ENCODE measurements around the gene MBP. TPM values are rescaled to one million over a fixed set of nuclear protein-coding genes. Genes with fewer than 3 reads are reported as not detected.

Gene MBP
- total RNA-seq, 1 experiment from 2014 or later: 88.8 TPM

DNA sequence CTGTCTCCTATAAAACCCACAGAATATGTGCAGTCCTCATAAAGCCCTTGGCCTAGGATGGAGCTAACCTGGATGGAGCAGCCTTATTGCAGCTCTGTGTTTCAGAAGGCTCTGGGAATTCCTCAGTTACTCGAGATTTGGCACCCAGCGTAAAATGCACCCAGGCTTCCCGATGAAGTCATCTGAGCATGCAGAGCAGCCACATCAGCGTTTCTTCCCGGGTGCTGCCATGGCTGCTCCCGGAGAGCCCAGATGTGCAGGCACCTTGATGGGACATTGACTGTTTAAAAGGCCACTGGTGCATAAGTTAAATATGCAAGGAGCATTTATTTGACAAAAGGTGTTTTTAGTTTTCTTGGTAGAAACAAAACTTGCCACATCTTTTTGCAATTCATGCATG, 115.2 kb downstream of the MBP start:
- DNase-seq (ENCODE audit: low read depth, low spot score) (no peak), ATAC-seq (no peak)
- H3K36me3 ChIP-seq (ENCODE audit: control insufficient read depth, insufficient read depth, low read length): no peaks in the 10 kb centered on the region
- no peaks in the 10 kb centered on the region; the same call in 1 of the 2 replicates for H3K4me1 ChIP-seq (ENCODE audit: control insufficient read depth, insufficient read depth, low read length)
- H3K4me3 ChIP-seq (ENCODE audit: low read depth in 2 of 2, low read length in 2 of 2): no peak overlapping the region
- POLR2A ChIA-PET: no interaction called here
- no peaks in the 10 kb centered on the region for H3K27me3 ChIP-seq (ENCODE audit: control insufficient read depth, insufficient read depth, low read length)
- no TSS peak for BruUV-seq (replicated peaks)
- intact Hi-C loops (cut with micrococcal nuclease; ENCODE audit: unreplicated experiment) (no loop called here), in situ Hi-C loops (cut with HindIII; ENCODE audit: low pct_unique_long_range_greater_than_20kb, low sequenced_read_pairs) (no loop called here)
- TF ChIP-seq CTCF (IDR thresholded peaks at IDR 0.05) (no peak), REST (IDR thresholded peaks at IDR 0.05; ENCODE audit: insufficient read depth in 1 of 2, low read depth in 2 of 2, low read length in 1 of 2) (no peak), TCF7L2 (IDR thresholded peaks at IDR 0.05; ENCODE audit: low read depth, low read length) (no peak), POLR2AphosphoS5 (IDR thresholded peaks at IDR 0.05; ENCODE audit: low read depth, low read length) (no peak), SIN3A (IDR thresholded peaks at IDR 0.05; ENCODE audit: borderline replicate concordance, insufficient read depth, low read depth, low read length) (no peak)
- H3K9me3 ChIP-seq (ENCODE audit: control insufficient read depth, insufficient read depth, low read depth, low read length): no peaks in the 10 kb centered on the region
- CTCF ChIA-PET: interaction anchor here (0.5 kb wide), 1 partner anchor 220 kb away, joined by 10 read pairs; no protein-coding TSS in a partner anchor
- no peak overlapping the region for H3K27ac ChIP-seq (ENCODE audit: low read length)

GRCh38 chr18:77016936-77017335, 115.6 kb downstream of the MBP start:
- TF ChIP-seq POLR2AphosphoS5 (IDR thresholded peaks at IDR 0.05; ENCODE audit: low read depth, low read length) (no peak), TCF7L2 (IDR thresholded peaks at IDR 0.05; ENCODE audit: low read depth, low read length) (no peak), REST (IDR thresholded peaks at IDR 0.05; ENCODE audit: insufficient read depth in 1 of 2, low read depth in 2 of 2, low read length in 1 of 2) (no peak), CTCF (IDR thresholded peaks at IDR 0.05) (no peak), SIN3A (IDR thresholded peaks at IDR 0.05; ENCODE audit: borderline replicate concordance, insufficient read depth, low read depth, low read length) (no peak)
- Histone ChIP-seq H3K4me3 (ENCODE audit: low read depth in 2 of 2, low read length in 2 of 2) (no peak overlapping the region), H3K27me3 (ENCODE audit: control insufficient read depth, insufficient read depth, low read length) (no peaks in the 10 kb centered on the region), H3K27ac (ENCODE audit: low read length) (no peak overlapping the region), H3K9me3 (ENCODE audit: control insufficient read depth, insufficient read depth, low read depth, low read length) (no peaks in the 10 kb centered on the region), H3K36me3 (ENCODE audit: control insufficient read depth, insufficient read depth, low read length) (no peaks in the 10 kb centered on the region), H3K4me1 (ENCODE audit: control insufficient read depth, insufficient read depth, low read length) (no peaks in the 10 kb centered on the region; the same call in 1 of the 2 replicates)
- ChIA-PET POLR2A (no interaction called here), CTCF (interaction anchor here (0.5 kb wide), 1 partner anchor 220 kb away, joined by 10 read pairs; no protein-coding TSS in a partner anchor)
- BruUV-seq (replicated peaks): no TSS peak
- intact Hi-C loops (cut with micrococcal nuclease; ENCODE audit: unreplicated experiment): no loop called here
- DNase-seq (ENCODE audit: low read depth, low spot score): no peak
- no peak for ATAC-seq
- in situ Hi-C loops (cut with HindIII; ENCODE audit: low pct_unique_long_range_greater_than_20kb, low sequenced_read_pairs): no loop called here
